ENCODE data around the gene BCAP31. TPM values are rescaled to one million over a fixed set of nuclear protein-coding genes. Genes with fewer than 3 reads are reported as not detected.

Gene BCAP31
- total and polyA plus RNA-seq, 2 of the 13 experiments (the other 11 are each of a cell fraction or from before 2014, with no cell fraction given): 139 to 178 TPM

DNA sequence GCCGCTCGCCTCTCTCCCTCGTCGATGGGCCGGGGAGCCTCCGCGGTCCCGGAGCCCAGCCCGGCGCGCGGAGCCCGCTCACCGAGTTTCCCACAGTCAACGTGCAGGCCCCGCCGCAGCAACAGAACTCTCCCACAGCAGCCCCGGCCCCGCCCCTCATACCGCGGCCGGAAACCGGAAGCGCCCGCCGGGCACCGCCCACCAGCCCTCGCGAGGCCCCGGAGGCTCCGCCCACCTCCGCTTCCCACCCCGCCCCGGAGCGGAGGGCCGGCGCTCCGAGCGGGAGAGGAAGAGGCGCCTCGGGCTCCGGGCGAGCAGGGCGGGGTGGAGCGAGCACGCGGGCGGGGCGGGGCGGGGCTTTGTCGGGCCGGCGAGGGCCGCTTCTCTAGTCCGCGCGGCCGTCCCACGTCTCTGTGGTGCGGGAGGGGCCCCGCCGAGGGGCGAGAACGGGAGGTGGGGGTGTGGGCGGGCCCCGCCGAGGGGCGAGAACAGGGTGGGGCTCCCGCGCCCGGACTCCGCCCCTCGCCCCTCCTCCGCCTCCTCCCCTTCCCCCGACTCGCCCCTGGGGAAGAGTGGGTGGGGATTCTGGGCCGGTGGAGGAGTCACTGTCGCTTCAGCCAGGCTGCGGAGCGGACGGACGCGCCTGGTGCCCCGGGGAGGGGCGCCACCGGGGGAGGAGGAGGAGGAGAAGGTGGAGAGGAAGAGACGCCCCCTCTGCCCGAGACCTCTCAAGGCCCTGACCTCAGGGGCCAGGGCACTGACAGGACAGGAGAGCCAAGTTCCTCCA is at the start of gene BCAP31, which contains the start of gene ABCD1 (continued):
- no peak for TF ChIP-seq YY1 (IDR thresholded peaks at IDR 0.05; ENCODE audit: insufficient read depth, insufficient replicate concordance, low read depth, low read length)
- TF ChIP-seq, protein P1, sequence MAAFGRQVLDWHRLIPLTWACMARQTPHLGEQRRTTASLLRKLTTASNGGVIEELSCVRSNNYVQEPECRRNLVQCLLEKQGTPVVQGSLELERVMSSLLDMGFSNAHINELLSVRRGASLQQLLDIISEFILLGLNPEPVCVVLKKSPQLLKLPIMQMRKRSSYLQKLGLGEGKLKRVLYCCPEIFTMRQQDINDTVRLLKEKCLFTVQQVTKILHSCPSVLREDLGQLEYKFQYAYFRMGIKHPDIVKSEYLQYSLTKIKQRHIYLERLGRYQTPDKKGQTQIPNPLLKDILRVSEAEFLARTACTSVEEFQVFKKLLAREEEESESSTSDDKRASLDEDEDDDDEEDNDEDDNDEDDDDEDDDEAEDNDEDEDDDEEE (CRISPR knock-in tag; IDR thresholded peaks at IDR 0.05): no peak
- no peak for TF ChIP-seq ZNF33A (CRISPR knock-in tag; IDR thresholded peaks at IDR 0.05; ENCODE audit: borderline replicate concordance)
- no peak for TF ChIP-seq ZNF562 (CRISPR knock-in tag; IDR thresholded peaks at IDR 0.05; ENCODE audit: borderline replicate concordance)
- TF ChIP-seq SNRNP70 (IDR thresholded peaks at IDR 0.05; ENCODE audit: low read depth, low read length): no peak
- TF ChIP-seq RBFOX2 (IDR thresholded peaks at IDR 0.05; ENCODE audit: low read depth, low read length): peak; percentile 78
- no peak for TF ChIP-seq ZBTB1 (CRISPR knock-in tag; IDR thresholded peaks at IDR 0.05; ENCODE audit: borderline replicate concordance)
- TF ChIP-seq SETDB1 (CRISPR knock-in tag; IDR thresholded peaks at IDR 0.05; ENCODE audit: borderline replicate concordance): no peak
- TF ChIP-seq MED1 (CRISPR knock-in tag; IDR thresholded peaks at IDR 0.05): no peak; the same call in 1 of the 2 replicates
- TF ChIP-seq SP4 (CRISPR knock-in tag; IDR thresholded peaks at IDR 0.05): peak; percentile 72; the same call in 1 of the 2 replicates
- no peak for TF ChIP-seq ZNF773 (CRISPR knock-in tag; IDR thresholded peaks at IDR 0.05; ENCODE audit: borderline replicate concordance)
- TF ChIP-seq, protein P2, sequence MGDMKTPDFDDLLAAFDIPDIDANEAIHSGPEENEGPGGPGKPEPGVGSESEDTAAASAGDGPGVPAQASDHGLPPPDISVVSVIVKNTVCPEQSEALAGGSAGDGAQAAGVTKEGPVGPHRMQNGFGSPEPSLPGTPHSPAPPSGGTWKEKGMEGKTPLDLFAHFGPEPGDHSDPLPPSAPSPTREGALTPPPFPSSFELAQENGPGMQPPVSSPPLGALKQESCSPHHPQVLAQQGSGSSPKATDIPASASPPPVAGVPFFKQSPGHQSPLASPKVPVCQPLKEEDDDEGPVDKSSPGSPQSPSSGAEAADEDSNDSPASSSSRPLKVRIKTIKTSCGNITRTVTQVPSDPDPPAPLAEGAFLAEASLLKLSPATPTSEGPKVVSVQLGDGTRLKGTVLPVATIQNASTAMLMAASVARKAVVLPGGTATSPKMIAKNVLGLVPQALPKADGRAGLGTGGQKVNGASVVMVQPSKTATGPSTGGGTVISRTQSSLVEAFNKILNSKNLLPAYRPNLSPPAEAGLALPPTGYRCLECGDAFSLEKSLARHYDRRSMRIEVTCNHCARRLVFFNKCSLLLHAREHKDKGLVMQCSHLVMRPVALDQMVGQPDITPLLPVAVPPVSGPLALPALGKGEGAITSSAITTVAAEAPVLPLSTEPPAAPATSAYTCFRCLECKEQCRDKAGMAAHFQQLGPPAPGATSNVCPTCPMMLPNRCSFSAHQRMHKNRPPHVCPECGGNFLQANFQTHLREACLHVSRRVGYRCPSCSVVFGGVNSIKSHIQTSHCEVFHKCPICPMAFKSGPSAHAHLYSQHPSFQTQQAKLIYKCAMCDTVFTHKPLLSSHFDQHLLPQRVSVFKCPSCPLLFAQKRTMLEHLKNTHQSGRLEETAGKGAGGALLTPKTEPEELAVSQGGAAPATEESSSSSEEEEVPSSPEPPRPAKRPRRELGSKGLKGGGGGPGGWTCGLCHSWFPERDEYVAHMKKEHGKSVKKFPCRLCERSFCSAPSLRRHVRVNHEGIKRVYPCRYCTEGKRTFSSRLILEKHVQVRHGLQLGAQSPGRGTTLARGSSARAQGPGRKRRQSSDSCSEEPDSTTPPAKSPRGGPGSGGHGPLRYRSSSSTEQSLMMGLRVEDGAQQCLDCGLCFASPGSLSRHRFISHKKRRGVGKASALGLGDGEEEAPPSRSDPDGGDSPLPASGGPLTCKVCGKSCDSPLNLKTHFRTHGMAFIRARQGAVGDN (CRISPR knock-in tag; IDR thresholded peaks at IDR 0.05): peak; percentile 30
- 0 out of 2 replicates have a peak, but pooled peaks have one; percentile 44 for TF ChIP-seq ZBTB7B (CRISPR knock-in tag; IDR thresholded peaks at IDR 0.05)
- TF ChIP-seq ZSCAN25 (CRISPR knock-in tag; IDR thresholded peaks at IDR 0.05): no peak
- peak; percentile 44 for TF ChIP-seq ELF1 (CRISPR knock-in tag; IDR thresholded peaks at IDR 0.05)
- TF ChIP-seq ZKSCAN1 (IDR thresholded peaks at IDR 0.05; ENCODE audit: low read length): no peak
- TF ChIP-seq, protein P3, sequence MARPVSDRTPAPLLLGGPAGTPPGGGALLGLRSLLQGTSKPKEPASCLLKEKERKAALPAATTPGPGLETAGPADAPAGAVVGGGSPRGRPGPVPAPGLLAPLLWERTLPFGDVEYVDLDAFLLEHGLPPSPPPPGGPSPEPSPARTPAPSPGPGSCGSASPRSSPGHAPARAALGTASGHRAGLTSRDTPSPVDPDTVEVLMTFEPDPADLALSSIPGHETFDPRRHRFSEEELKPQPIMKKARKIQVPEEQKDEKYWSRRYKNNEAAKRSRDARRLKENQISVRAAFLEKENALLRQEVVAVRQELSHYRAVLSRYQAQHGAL (CRISPR knock-in tag; IDR thresholded peaks at IDR 0.05; ENCODE audit: not compliant biosample characterization): no peak
- no peak for TF ChIP-seq ARNT (IDR thresholded peaks at IDR 0.05)
- TF ChIP-seq SNAI1 (CRISPR knock-in tag; IDR thresholded peaks at IDR 0.05; ENCODE audit: borderline replicate concordance): no peak
- no peak for TF ChIP-seq ZBTB49 (CRISPR knock-in tag; IDR thresholded peaks at IDR 0.05; ENCODE audit: borderline replicate concordance)
- TF ChIP-seq ZNF530 (CRISPR knock-in tag; IDR thresholded peaks at IDR 0.05; ENCODE audit: low read depth): no peak
- TF ChIP-seq RARA (CRISPR knock-in tag; IDR thresholded peaks at IDR 0.05): peak; percentile 25; the same call in 1 of the 2 replicates

Data from HepG2 (cell line).